ENCODE measurements around the gene CRAMP1. TPM values are rescaled to one million over a fixed set of nuclear protein-coding genes. Genes with fewer than 3 reads are reported as not detected.

Gene CRAMP1, protein sequence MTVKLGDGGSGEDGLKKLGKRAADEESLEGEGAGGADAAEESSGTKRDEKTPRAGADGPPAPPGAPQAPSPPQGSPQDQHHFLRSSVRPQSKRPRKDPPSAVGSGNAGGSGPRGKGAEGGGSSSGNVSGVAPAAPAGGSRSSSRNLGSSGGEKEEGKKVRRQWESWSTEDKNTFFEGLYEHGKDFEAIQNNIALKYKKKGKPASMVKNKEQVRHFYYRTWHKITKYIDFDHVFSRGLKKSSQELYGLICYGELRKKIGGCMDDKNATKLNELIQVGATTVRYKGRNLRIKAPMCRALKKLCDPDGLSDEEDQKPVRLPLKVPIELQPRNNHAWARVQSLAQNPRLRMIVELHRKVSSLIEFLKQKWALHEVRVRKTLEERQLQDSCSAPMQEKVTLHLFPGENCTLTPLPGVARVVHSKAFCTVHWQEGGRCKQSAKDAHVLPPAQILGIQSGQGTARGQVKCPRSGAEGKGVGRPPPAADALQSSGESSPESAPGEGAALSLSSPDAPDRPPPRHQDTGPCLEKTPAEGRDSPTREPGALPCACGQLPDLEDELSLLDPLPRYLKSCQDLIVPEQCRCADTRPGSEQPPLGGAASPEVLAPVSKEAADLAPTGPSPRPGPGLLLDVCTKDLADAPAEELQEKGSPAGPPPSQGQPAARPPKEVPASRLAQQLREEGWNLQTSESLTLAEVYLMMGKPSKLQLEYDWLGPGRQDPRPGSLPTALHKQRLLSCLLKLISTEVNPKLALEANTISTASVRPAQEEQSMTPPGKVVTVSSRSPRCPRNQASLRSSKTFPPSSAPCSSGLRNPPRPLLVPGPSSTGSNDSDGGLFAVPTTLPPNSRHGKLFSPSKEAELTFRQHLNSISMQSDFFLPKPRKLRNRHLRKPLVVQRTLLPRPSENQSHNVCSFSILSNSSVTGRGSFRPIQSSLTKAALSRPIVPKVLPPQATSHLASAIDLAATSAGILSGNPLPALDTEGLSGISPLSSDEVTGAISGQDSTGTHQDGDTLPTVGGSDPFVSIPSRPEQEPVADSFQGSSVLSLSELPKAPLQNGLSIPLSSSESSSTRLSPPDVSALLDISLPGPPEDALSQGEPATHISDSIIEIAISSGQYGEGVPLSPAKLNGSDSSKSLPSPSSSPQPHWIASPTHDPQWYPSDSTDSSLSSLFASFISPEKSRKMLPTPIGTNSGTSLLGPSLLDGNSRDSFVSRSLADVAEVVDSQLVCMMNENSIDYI (N-terminal part only)
- total RNA-seq = 10 to 100 TPM in 3 of 4 donors, 1 to 10 TPM in 1; 9.1 to 15.5 (median 12.5) TPM

- no peak for DNase-seq (ENCODE audit: extremely low spot score)
- peaks cover 0 to 19% (median 4%) of the 10 kb centered on the region in 4 donors for H3K36me3 ChIP-seq
- no peak for TF ChIP-seq EP300 (IDR thresholded peaks at IDR 0.05)
- TF ChIP-seq, protein P1, sequence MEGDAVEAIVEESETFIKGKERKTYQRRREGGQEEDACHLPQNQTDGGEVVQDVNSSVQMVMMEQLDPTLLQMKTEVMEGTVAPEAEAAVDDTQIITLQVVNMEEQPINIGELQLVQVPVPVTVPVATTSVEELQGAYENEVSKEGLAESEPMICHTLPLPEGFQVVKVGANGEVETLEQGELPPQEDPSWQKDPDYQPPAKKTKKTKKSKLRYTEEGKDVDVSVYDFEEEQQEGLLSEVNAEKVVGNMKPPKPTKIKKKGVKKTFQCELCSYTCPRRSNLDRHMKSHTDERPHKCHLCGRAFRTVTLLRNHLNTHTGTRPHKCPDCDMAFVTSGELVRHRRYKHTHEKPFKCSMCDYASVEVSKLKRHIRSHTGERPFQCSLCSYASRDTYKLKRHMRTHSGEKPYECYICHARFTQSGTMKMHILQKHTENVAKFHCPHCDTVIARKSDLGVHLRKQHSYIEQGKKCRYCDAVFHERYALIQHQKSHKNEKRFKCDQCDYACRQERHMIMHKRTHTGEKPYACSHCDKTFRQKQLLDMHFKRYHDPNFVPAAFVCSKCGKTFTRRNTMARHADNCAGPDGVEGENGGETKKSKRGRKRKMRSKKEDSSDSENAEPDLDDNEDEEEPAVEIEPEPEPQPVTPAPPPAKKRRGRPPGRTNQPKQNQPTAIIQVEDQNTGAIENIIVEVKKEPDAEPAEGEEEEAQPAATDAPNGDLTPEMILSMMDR (IDR thresholded peaks at IDR 0.05) = no peak
- peak in 1 of 2 donors; percentile 73 for TF ChIP-seq POLR2AphosphoS5 (IDR thresholded peaks at IDR 0.05)
- no peak for TF ChIP-seq POLR2A (IDR thresholded peaks at IDR 0.05; ENCODE audit: low read depth)
- H3K4me1 ChIP-seq = peaks cover 45 to 66% (median 64%) of the 10 kb centered on the region in 4 donors
- H3K9me3 ChIP-seq = no peaks in the 10 kb centered on the region
- peak within 1 kb of the TSS; percentile 84 to 94 (median 88) for H3K27ac ChIP-seq (replicated peaks in 1 of 4)
- WGBS = 2% methylated on average over 26 of the region's 101 CpGs
- H3K4me3 ChIP-seq = peak within 1 kb of the TSS; percentile 88 to 98 (median 94)
- H3K27me3 ChIP-seq = no peaks in the 10 kb centered on the region
- intact Hi-C loops (cut with DNase I) = loop anchor here (5.0 to 10.0 kb wide), 3 partner anchors 92 to 160 kb away; partner anchors contain the start of genes EME2, MAPK8IP3, MRPS34 and NME3
These were observed at the start of gene CRAMP1 for GRCh38 chr16:1612320-1613111. Gene CRAMP1, plus strand, starts transcription at chr16:1612360. Its CDS starts 2,280 bp downstream, at chr16:1614640.

DNA sequence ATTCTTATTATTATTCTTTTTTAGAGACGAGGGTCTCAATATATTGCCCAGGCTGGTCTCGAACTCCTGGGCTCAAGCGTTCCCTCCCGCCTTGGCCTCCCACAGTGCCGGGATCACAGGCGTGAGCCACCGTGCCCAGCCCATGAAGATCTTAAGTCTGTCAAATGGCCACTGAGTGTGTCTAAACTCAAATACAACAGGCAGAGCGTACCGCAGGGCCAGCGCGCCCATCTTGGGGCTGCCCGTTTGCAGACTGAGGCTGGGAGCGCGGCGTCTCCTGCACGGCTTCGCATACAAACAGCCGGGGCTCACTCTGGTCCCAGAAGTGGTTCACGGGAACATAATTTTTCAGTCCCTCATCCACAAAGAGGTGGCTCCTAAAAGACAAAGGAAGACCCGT, 48.4 kb upstream of the CRAMP1 start:
- Histone ChIP-seq H3K36me3 (peaks cover 20 to 85% (median 57%) of the 10 kb centered on the region in 4 donors), H3K9me3 (no peaks in the 10 kb centered on the region), H3K4me1 (peaks cover 0 to 9% (median 0%) of the 10 kb centered on the region in 4 donors), H3K27ac (replicated peaks in 1 of 4) (no peak overlapping the region), H3K27me3 (no peaks in the 10 kb centered on the region), H3K4me3 (no peak overlapping the region)
- no peak for DNase-seq (ENCODE audit: extremely low spot score)
- 96% methylated on average over 16 of the region's 20 CpGs for WGBS
- intact Hi-C loops (cut with DNase I) = no loop called here
- TF ChIP-seq POLR2A (IDR thresholded peaks at IDR 0.05; ENCODE audit: low read depth) (no peak), EP300 (IDR thresholded peaks at IDR 0.05) (no peak), POLR2AphosphoS5 (IDR thresholded peaks at IDR 0.05) (no peak)
- TF ChIP-seq, protein P1 (IDR thresholded peaks at IDR 0.05) = no peak

- no peak for DNase-seq (ENCODE audit: extremely low spot score)
- Histone ChIP-seq H3K27me3 (no peaks in the 10 kb centered on the region), H3K36me3 (peaks cover 17 to 80% (median 52%) of the 10 kb centered on the region in 4 donors), H3K4me1 (peaks cover 0 to 9% (median 0%) of the 10 kb centered on the region in 4 donors), H3K4me3 (no peak overlapping the region), H3K27ac (replicated peaks in 1 of 4) (no peak overlapping the region), H3K9me3 (no peaks in the 10 kb centered on the region)
- intact Hi-C loops (cut with DNase I) = no loop called here
- TF ChIP-seq, protein P1 (IDR thresholded peaks at IDR 0.05) = peak in 1 of 3 experiments; percentile 20
- no peak for TF ChIP-seq POLR2A (IDR thresholded peaks at IDR 0.05; ENCODE audit: low read depth)
- 68% methylated on average over 7 of the region's 9 CpGs for WGBS
These were observed 47.8 kb upstream of the CRAMP1 start for GRCh38 chr16:1564325-1564724.
